ENCODE measurements around the gene CAPN13.

DNA sequence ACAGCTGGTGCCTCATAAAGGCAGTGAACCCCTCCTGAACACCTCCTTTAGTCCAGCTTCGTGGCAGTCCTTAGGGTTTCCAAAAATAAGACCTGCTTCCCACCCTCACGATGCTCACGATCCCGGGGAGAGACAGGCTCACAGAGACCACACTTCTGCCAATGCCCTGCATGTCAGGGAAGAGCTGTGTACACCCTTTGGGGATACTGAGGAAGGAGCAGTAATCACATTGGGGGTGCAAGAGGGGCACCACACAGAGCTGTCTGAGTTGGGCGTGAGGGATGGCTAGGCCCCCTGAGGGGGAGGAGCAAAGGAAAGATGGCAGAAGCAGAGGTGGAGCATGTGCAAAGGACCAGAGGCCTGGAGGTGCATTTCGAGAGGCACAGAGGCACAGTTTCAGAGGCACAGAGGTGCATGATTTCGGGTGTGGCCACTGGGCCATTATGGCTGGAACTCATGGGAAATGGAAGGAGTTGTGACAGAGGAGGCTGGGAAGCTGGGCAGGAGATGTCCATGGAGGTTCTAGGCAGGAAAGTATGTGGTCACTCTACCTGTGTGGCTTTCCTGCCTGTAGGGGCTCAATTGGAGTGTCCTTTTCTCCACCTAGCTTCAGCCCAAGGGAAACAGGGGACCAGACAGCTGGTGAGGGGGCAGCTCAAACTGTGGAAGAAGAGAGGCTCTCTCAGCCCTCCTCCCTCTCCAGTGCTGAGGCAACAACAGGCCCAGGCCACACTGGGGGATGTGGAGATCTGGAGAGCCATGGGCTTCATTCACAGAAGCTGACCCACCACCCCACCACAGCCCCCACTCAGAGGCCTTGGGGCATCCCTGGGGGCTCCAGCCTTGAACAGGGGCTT, 115.9 kb downstream of the CAPN13 start:
- no peak for TF ChIP-seq CTCF (IDR thresholded peaks at IDR 0.05; ENCODE audit: low read depth, low read length)
- TF ChIP-seq MYC (IDR thresholded peaks at IDR 0.05; ENCODE audit: low read depth, low read length): no peak
- TF ChIP-seq, protein P1, sequence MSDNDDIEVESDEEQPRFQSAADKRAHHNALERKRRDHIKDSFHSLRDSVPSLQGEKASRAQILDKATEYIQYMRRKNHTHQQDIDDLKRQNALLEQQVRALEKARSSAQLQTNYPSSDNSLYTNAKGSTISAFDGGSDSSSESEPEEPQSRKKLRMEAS (IDR thresholded peaks at IDR 0.05; ENCODE audit: low read depth, low read length): no peak
- no peak for TF ChIP-seq POLR2A (IDR thresholded peaks at IDR 0.05; ENCODE audit: extremely low read depth, insufficient read length)
